ENCODE data around the gene PRPF19.

Gene PRPF19

GRCh38 chr11:60900673-60901404 is 5.5 kb downstream of the PRPF19 start:
- no peak for DNase-seq

GRCh38 chr11:60899977-60900376 is 6.4 kb downstream of the PRPF19 start:
- DNase-seq = no peak

- DNase-seq = peak; percentile 34
Measured at GRCh38 chr11:60899046-60899936, 7.1 kb downstream of the PRPF19 start.

- no peak for DNase-seq
Measured at GRCh38 chr11:60897496-60897895, 8.9 kb downstream of the PRPF19 start.

- DNase-seq = no peak
Measured at GRCh38 chr11:60895687-60896086, 10.7 kb downstream of the PRPF19 start.

GRCh38 chr11:60891103-60891741 is 15.2 kb downstream of the PRPF19 start:
- DNase-seq = no peak

GRCh38 chr11:60890696-60891095 is 15.7 kb downstream of the PRPF19 start:
- no peak for DNase-seq

GRCh38 chr11:60889869-60890311 is 16.5 kb downstream of the PRPF19 start:
- DNase-seq = no peak

- DNase-seq = peak; percentile 18
Measured at GRCh38 chr11:60887556-60887955, 18.8 kb downstream of the PRPF19 start.

GRCh38 chr11:60880643-60881282 is 25.6 kb downstream of the PRPF19 start:
- no peak for DNase-seq

- no peak for DNase-seq
Measured at GRCh38 chr11:60879971-60880588, 26.3 kb downstream of the PRPF19 start.

- DNase-seq = no peak
Measured at GRCh38 chr11:60879104-60879503, 27.3 kb downstream of the PRPF19 start.

- no peak for DNase-seq
Measured at GRCh38 chr11:60878245-60879101, 27.9 kb downstream of the PRPF19 start.

- no peak for DNase-seq
Measured at GRCh38 chr11:60876168-60876485, 30.3 kb downstream of the PRPF19 start.

- no peak for DNase-seq
Measured at GRCh38 chr11:60875366-60876167, 30.8 kb downstream of the PRPF19 start.

GRCh38 chr11:60874421-60875365 is 31.7 kb downstream of the PRPF19 start:
- DNase-seq = no peak

- no peak for DNase-seq
Measured at GRCh38 chr11:60873533-60873932, 32.9 kb downstream of the PRPF19 start.

GRCh38 chr11:60872961-60873524 is 33.3 kb downstream of the PRPF19 start:
- DNase-seq = no peak

All from stimulated activated CD4-positive, alpha-beta T cell treated with anti-CD3 and anti-CD28 coated beads, Interleukin-1b, Interleukin-23, amount 100 ng/mL, for 48 hours (primary cell).